Measurements from ENCODE around the gene GRM8. TPM values are rescaled to one million over a fixed set of nuclear protein-coding genes. Genes with fewer than 3 reads are reported as not detected.

Gene GRM8
- total RNA-seq, 1 experiment from 2014 or later = not detected

DNA sequence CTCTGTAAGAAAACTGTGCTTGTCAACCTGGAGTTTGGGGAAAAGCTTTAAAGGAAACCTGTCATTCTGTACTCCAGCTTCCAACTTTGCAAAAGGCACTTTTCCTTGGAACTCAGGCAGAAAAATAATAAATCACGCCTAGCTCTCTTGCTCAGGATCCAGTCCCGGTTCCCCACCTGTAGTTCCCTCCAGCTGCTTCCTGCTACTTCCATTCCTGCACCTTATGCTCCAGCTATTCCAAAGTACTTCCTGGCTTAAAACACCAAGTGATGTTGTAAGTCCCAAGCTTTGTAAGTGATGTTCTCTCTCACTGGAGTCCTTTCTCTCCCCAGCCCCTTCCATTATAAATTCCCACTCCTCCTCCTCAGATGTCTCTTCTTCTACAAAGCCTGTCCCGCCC, 98.6 kb downstream of the GRM8 start:
- Mint-ChIP-seq H3K27ac (ENCODE audit: unreplicated experiment) (no peak overlapping the region), H3K36me3 (ENCODE audit: insufficient read depth, unreplicated experiment) (no peaks in the 10 kb centered on the region), H3K9me3 (ENCODE audit: unreplicated experiment) (no peaks in the 10 kb centered on the region), H3K4me3 (ENCODE audit: unreplicated experiment) (no peak overlapping the region), H3K4me1 (ENCODE audit: low read depth, unreplicated experiment) (no peaks in the 10 kb centered on the region), H3K27me3 (ENCODE audit: insufficient read depth, unreplicated experiment) (peaks cover 17% of the 10 kb centered on the region)
- BruUV-seq (replicated peaks) = no TSS peak
- no peak for DNase-seq
- no peaks in the 10 kb centered on the region for H3K9me3 ChIP-seq
- TF ChIP-seq, protein P1, sequence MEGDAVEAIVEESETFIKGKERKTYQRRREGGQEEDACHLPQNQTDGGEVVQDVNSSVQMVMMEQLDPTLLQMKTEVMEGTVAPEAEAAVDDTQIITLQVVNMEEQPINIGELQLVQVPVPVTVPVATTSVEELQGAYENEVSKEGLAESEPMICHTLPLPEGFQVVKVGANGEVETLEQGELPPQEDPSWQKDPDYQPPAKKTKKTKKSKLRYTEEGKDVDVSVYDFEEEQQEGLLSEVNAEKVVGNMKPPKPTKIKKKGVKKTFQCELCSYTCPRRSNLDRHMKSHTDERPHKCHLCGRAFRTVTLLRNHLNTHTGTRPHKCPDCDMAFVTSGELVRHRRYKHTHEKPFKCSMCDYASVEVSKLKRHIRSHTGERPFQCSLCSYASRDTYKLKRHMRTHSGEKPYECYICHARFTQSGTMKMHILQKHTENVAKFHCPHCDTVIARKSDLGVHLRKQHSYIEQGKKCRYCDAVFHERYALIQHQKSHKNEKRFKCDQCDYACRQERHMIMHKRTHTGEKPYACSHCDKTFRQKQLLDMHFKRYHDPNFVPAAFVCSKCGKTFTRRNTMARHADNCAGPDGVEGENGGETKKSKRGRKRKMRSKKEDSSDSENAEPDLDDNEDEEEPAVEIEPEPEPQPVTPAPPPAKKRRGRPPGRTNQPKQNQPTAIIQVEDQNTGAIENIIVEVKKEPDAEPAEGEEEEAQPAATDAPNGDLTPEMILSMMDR (IDR thresholded peaks at IDR 0.05; ENCODE audit: insufficient read depth in 1 of 2, low read depth in 1 of 2, low read length in 1 of 2, severe bottlenecking in 1 of 2, unreplicated experiment in 1 of 2) = no peak
- no peak overlapping the region for H3K4me3 ChIP-seq (ENCODE audit: low read depth, low read length)
- H3K36me3 ChIP-seq (ENCODE audit: control insufficient read depth, insufficient read depth, low read length) = no peaks in the 10 kb centered on the region
- ChIA-PET POLR2A (no interaction called here), CTCF (no interaction called here)
- H3K4me1 ChIP-seq = no peaks in the 10 kb centered on the region
- no peaks in the 10 kb centered on the region; the same call in 1 of the 2 replicates for H3K27me3 ChIP-seq (replicated peaks; ENCODE audit: control insufficient read depth, insufficient read depth, low read length)
- intact Hi-C loops (cut with micrococcal nuclease; ENCODE audit: unreplicated experiment) = loop anchor here (10.0 kb wide), 1 partner anchor 349 kb away; no protein-coding TSS in a partner anchor

DNA sequence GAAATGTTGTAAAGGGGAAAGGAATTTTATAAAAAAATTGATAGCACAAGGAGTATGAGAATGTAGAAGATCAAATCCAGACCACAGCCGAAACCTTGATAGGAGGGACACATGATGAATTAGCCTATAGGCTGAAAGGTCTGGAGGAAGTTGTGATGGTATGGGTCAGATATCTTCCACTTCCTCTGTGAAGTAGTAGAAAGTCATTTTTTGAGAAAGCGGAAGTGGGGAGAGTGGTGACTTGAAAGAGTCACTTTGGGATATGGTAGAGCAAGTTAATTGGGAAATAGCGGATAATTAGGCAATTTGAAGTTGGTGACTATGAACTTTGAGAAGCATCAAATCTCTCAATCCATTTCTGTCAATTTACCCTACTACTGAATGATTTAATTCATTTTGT, 99.4 kb downstream of the GRM8 start:
- ChIA-PET CTCF (no interaction called here), POLR2A (no interaction called here)
- no TSS peak for BruUV-seq (replicated peaks)
- Mint-ChIP-seq H3K36me3 (ENCODE audit: insufficient read depth, unreplicated experiment) (no peaks in the 10 kb centered on the region), H3K9me3 (ENCODE audit: unreplicated experiment) (no peaks in the 10 kb centered on the region), H3K27ac (ENCODE audit: unreplicated experiment) (no peak overlapping the region), H3K4me3 (ENCODE audit: unreplicated experiment) (no peak overlapping the region), H3K4me1 (ENCODE audit: low read depth, unreplicated experiment) (no peaks in the 10 kb centered on the region), H3K27me3 (ENCODE audit: insufficient read depth, unreplicated experiment) (peaks cover 17% of the 10 kb centered on the region)
- no peaks in the 10 kb centered on the region for H3K4me1 ChIP-seq
- no peak for DNase-seq
- H3K27me3 ChIP-seq (replicated peaks; ENCODE audit: control insufficient read depth, insufficient read depth, low read length) = no peaks in the 10 kb centered on the region; the same call in 1 of the 2 replicates
- H3K9me3 ChIP-seq = no peaks in the 10 kb centered on the region
- intact Hi-C loops (cut with micrococcal nuclease; ENCODE audit: unreplicated experiment) = loop anchor here (10.0 kb wide), 1 partner anchor 349 kb away; no protein-coding TSS in a partner anchor
- TF ChIP-seq, protein P1 (IDR thresholded peaks at IDR 0.05; ENCODE audit: insufficient read depth in 1 of 2, low read depth in 1 of 2, low read length in 1 of 2, severe bottlenecking in 1 of 2, unreplicated experiment in 1 of 2) = no peak
- H3K4me3 ChIP-seq (ENCODE audit: low read depth, low read length) = no peak overlapping the region
- H3K36me3 ChIP-seq (ENCODE audit: control insufficient read depth, insufficient read depth, low read length) = no peaks in the 10 kb centered on the region

DNA sequence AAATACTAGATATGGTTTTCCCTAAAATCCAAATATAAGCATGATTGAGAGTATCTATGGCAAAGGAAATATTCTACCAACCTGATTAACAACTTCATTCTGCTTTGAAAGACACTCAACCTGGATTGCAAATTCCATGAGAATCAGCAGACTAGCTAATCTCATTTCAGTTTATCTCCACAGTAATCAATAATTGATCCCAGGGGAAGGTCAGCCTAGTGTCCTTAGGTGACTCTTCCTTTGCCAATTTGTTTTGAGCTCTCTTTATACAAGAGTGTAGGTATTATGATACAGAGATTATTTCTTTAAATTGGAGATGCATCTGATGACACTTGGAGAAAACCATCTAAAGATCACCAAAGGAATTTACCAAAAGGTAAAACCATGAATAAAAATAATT, 100.3 kb downstream of the GRM8 start:
- intact Hi-C loops (cut with micrococcal nuclease; ENCODE audit: unreplicated experiment) = loop anchor here (10.0 kb wide), 1 partner anchor 348 kb away; no protein-coding TSS in a partner anchor
- peaks cover 17% of the 10 kb centered on the region for H3K27me3 Mint-ChIP-seq (ENCODE audit: insufficient read depth, unreplicated experiment)
- BruUV-seq (replicated peaks) = no TSS peak

More for the DNA sequence above, 100.3 kb downstream of the GRM8 start:
- no peak for DNase-seq
- H3K36me3 Mint-ChIP-seq (ENCODE audit: insufficient read depth, unreplicated experiment) = no peaks in the 10 kb centered on the region
- no peaks in the 10 kb centered on the region for H3K9me3 Mint-ChIP-seq (ENCODE audit: unreplicated experiment)
- Histone ChIP-seq H3K4me1 (no peaks in the 10 kb centered on the region), H3K9me3 (no peaks in the 10 kb centered on the region), H3K27me3 (replicated peaks; ENCODE audit: control insufficient read depth, insufficient read depth, low read length) (no peaks in the 10 kb centered on the region; the same call in 1 of the 2 replicates), H3K36me3 (ENCODE audit: control insufficient read depth, insufficient read depth, low read length) (no peaks in the 10 kb centered on the region), H3K4me3 (ENCODE audit: low read depth, low read length) (no peak overlapping the region)
- TF ChIP-seq, protein P1 (IDR thresholded peaks at IDR 0.05; ENCODE audit: insufficient read depth in 1 of 2, low read depth in 1 of 2, low read length in 1 of 2, severe bottlenecking in 1 of 2, unreplicated experiment in 1 of 2) = no peak
- no peak overlapping the region for H3K27ac Mint-ChIP-seq (ENCODE audit: unreplicated experiment)
- H3K4me1 Mint-ChIP-seq (ENCODE audit: low read depth, unreplicated experiment) = no peaks in the 10 kb centered on the region
- POLR2A ChIA-PET = no interaction called here
- CTCF ChIA-PET = no interaction called here
- H3K4me3 Mint-ChIP-seq (ENCODE audit: unreplicated experiment) = no peak overlapping the region

Measured in Caco-2 (cell line).